HL-60/S4 (cell line): ENCODE data around the gene TOM1L2.

Experiments used
- in situ Hi-C: fragments of 300-500 bp; cut with MboI; formaldehyde crosslinking; loops from 2 replicates; pipeline ENCODE4 v1.14.3; 2022; ENCODE audit warnings: low sequenced_read_pairs

TOM1L2 gene

DNA sequence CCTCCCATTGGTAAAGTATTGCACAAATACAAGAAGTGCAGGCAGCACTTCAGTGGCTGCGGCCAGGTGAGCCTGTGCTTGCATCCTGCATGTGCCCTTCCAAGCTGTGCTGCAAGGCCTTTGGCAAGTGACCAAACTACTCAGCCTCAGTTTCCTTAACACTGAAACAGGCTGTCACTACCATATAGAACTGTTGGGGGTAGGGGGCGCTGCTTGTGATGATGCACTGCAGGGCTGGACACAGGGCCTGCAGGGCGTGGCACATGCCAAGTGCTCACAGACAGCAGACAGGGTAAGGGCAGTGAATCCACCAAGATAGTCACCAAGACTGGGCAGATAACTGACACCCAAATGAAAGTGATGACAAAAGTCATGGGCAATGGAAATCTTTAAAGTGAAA lies 69.8 kb downstream of the TOM1L2 start:
- in situ Hi-C loops, result no loop called here

DNA sequence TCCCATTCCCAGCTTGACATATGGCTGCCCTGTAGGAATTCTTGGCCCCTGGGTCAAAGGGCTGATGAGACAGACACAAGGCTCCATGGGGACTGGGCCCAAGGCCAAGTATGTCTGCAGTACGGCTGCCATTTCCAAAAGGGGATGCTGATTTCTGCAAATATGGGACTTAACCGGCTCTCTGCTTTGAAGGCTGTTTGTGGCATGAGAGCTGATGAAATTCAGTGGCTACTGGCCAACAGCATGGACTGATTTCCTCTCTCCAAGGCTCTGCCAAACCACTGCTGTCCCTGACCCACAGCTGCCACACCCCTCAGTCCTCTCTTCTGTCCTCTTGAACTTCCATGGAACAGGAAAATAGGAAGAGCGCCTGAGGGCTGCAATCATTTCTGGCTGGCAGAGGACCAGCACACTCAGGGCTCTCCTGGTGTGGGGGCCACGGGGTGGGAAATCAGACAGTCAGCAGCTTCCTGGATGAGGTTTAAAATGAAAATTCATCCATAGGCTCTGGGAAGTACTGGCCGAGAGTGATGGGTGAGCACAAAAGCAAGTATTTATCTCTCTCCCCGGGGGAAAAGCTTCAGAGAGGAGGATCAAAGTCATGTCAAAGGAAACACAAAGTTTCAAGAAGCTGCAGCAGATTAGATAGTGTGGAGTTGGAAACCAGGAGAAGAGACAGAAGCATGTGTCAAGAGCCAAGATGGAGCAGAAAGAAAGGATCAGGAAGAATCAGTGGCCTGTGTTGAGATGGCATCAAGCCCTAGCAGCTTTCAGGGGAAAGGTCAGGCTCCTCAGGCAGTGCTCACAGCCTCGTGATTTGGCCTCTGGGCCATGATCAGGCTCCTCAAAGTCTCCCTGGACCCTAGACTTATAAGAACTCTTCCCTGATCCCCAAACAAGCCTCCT lies 71.3 kb downstream of the TOM1L2 start:
- in situ Hi-C loops, result no loop called here

DNA sequence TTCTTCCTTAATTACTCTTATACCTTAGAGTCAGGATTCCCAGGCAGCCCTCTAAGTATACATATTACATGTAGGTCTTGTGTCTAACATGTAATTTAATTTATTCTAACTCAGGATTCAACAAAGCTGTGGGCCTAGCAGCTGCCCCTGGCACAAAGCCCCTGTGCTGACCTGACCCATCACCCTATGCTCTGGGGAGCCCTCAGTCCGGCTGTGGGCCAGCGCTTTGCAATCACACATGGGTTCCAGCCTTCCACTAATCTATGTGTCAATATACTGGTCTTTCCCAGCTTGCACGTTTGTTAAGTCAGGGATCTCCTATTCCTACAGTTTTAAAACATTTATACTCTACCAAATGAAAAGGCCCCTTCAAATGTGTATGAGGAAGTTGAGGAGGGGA lies 72.7 kb downstream of the TOM1L2 start:
- in situ Hi-C loops, result no loop called here

DNA sequence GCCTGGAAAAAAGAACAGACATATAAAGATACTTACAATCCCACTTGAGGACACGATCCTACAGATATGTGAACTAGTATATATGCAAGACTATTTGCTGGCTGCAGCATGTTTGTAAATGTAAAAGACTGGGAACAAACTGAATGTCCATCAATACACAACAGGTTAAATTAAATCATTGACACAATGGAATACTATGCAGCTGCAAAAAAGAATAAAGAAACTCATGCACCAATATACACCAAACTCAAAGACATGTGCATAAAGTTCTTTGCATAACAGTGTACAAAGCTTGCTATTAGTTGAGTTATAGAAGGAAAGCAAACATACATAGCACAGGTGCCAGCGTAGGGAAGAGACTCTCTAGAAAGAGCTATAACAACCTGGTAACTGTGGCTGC lies 73.5 kb downstream of the TOM1L2 start:
- in situ Hi-C loops, result no loop called here

DNA sequence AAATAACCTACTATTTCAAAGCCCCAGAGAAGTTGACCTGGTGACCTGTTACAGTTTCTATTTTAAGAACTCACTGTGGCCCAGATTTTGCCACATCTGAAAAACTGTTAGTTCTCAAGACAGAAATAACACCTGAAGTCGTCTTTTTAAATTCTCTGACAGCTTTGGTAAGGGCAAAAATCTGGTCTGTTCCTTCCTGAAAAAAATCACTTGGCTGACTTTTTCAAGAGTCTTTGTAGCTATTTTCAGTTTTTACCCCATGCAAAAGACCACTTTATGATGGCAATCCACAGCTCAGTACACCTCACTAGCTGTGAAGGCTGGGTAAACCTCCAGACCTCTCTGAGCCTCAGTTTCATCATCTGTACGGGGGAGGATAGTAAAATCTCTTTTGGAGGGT lies 74.8 kb downstream of the TOM1L2 start:
- in situ Hi-C loops, result no loop called here

DNA sequence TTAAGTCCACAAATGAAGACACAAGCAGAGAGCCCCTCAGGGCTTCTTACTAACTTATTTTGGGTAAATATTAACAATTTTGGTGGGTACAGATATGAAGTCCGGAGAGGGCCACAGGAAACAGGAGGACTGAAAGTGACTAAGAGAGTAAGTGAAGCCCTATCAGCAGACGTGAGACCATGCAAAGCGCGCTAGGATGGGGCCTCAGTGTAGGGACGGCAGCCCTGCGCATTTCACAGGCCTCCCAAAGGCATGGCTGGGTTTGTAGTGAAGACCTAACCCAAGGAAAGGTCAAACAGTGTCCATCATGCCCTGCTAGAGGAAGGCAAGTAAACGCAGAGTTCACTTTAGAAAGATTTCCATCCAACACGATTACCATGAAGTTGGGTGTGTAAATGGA lies 75.5 kb downstream of the TOM1L2 start:
- in situ Hi-C loops, result no loop called here

DNA sequence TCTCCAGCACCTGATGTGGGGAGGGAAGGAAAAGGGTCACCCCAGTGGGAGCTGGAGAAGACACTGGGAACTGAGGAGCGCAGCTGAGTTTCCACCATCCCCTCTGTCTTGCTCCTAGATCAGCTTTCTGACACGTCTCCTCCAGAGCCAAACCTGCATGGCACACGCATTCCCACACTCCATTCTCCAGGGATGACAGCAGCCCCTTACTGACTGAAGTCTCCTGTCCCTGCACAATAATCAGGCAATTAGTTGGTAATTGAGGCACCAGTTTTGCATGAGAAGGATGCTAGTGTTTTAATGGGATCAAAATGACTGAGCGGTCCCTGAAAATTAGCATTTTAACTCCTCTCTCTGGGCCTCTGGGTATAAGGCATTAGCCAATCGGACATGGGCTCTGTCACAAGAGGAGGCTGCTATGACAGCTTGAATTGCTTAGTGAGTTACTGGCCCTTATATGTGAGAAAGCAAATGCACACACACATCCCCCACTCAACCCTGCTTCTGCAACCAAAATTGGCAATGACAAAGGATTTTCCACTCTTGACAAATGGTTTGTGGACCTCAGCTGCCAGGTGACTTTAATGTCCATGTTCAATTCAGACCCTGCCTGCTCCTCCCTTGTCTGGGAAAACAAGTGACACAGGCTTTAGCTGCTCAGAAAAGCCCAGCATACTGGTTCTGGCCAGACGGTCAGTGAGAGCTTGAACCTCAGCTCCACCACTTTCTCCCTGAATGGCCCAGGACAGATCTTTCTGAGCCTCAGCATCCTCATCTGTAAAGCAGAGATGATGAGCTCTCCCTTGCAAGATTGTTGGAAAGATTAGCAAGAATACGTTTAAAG lies 78.2 kb downstream of the TOM1L2 start:
- in situ Hi-C loops, result no loop called here

DNA sequence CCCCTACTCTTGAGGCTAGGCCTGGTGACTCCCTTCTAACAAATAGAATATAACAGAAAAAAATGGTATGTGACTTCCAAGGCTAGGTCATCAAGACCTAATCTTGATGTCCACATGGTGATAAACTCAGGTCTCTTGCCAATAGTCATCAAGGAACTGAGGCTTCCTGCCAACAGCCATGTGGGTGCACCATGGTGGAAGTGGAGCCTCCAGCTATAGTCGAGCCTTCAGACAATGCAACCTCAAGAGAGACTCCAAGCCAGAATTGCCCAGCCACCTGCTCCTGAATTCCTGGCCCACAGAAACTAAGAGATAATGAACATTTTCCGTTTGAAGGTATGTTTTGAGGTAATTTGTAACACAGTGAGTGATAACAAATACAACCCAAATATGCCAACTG lies 79.5 kb downstream of the TOM1L2 start:
- in situ Hi-C loops, result no loop called here

DNA sequence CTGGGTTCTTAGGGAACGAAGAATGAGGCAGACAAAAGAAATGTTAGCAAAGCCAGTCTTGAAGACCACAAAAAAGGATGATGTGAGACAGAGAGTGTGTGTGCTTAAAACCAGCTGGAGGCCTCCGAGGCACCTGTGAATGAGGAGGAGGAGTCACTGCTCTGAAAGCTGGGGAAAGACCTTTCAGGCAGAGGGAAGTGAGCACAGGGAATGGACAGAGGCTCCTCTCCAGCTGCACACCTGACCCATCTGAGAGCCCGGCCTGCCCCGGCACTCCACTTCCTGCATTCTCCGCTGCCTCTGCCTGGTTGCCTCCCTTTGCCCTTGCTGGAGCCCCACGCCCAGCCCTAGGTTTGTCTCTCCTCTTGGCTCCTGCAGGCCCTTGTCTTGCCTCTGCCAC lies 80.2 kb downstream of the TOM1L2 start:
- in situ Hi-C loops, result no loop called here

DNA sequence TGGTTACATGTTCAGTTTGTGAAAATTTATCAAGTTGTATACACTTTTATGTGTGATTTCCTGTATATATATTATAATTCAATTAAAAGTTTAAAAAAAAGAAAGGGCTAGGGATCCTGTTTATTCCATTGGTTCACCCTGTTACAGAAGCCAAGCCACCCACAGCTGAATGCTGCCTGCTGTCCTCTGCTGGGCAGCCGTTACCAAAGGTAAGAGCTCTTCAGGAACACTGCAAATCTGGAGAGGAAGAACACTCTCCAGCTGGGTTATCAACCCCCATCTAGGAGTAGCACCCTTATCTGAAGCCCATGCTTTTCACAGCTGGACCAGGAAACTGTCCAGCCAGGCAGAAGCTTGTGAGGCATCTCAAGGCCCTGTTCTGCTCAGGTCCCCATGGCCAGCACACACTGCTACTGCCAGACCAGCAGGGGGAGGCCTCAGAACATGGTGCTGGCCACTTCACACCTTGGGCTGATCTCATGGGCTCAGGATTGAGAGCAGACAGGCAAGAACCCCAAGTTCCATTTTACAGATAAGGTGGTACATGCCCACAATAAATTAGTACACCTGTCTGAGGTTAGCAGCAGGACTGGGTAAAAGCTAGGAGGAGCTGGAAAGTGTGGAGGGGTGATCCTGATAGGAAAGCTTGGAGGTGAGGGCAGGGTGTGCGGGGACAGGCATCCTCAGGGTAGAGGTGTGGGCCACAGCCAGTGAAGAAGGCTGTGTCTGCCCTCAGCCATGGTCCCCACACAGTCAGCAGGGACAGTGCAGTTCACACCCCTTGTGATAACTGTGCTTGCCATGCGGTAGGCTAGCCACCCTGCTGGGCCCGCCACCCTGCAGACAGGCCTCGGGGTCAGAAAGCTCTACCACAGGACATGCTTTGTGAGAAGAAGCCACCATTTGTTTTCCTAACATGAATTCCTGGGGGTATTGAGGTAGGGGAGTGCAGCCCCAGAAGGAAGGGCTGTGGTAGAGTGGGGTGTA lies 81.1 kb downstream of the TOM1L2 start:
- in situ Hi-C loops, result no loop called here

DNA sequence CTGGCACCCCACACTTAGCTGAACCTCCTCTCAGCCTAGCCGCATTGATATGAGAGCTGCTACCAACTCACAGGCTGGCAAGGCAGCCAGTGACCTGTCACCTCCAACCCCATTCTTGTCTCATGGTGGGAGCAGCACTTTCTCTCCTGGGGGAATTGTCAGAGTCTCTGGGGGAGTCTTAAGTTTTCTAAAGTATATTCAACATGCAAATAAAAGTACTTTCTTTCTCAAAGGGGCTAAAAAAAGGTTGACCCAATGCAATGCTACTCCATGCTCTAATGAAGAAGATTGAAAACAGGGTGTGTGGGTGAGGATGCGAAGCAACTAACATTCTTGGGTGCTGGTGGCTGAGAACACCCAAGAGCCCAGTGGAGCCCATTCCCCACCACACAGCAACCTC lies 82.3 kb downstream of the TOM1L2 start:
- in situ Hi-C loops, result no loop called here

DNA sequence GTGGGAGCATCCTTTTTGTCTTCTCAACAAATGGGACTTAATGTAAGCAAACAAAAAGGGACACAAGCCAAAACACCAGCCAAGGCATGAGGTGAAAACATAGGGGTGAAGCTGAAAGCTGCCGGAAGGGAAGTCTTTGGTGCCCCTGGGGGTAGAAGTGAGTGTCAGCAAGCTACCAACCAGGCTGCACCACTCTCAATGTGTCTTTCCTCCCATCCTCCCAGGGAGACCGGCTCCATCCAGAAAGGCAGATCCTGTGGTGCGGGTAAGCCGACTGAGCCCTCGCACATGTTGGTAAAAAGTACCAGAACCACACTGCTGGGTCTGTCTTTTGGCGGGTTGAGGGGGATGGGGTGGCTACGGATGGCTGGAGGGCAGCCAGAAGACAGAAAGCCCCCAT lies 83.4 kb downstream of the TOM1L2 start:
- in situ Hi-C loops, result no loop called here

DNA sequence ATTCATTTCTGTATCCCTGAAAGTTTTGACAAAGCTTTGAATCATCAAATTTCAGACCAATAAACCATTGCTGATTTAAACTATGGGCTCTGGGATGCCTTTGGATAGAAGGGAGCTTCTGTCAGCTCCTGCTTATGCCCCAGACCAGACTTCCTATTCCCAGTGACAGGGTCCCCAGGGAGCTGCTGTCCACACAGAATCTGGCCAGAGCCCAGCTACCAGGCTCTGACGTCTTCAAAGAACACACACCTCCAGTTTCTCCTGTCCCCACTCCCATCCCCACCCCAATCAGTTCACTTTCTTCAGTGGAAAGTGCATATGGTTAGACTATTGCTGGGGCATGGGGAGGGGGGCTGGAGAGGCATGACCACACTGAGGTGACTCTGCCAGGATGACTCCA lies 83.8 kb downstream of the TOM1L2 start:
- in situ Hi-C loops, result no loop called here

DNA sequence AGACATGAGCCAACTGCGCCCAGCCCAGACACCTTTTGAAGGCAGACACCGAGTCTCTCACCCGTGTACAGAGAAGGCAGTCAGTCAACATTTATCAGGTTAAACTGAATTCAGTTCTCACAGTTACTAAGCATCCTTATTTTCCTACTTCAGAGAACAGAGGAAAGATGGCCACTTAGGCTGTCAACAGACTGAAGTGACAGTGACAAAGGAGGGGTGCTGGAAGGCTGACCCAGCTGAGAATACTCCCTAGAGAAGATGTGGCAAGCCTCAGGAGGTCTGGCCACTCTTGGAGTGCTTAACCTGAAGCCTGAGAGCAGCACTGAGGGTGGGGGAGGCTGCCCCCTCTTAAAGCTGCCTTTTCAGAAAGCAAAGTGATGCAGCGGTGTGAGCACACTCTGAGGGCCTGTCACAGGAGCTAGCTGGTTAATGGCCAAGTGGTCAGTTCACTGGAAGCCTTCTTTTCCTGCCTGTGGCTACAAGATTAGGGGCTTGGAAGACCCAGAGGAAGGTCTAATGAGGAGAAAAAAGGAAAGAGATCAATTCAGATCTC lies 84.4 kb downstream of the TOM1L2 start:
- in situ Hi-C loops, result no loop called here

DNA sequence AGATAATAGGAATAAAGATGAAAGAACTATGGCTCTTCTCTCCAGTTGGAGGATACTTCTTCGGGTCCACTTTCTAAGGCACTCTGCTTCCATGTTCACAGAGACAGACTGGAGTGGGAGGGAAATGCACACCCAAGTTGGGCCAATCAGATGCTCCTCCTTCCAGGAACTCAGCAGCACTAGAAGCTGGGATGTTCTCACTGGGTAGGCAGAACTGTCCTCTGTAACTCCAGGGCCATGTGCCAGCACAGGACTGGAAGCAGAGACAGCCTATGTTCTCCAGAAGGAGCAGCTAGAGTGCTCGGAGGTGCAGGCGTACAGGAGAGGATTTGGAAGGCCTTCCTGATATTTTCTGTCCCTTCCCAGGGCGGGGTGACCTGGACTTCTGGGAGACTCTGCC lies 85.5 kb downstream of the TOM1L2 start:
- in situ Hi-C loops, result no loop called here

DNA sequence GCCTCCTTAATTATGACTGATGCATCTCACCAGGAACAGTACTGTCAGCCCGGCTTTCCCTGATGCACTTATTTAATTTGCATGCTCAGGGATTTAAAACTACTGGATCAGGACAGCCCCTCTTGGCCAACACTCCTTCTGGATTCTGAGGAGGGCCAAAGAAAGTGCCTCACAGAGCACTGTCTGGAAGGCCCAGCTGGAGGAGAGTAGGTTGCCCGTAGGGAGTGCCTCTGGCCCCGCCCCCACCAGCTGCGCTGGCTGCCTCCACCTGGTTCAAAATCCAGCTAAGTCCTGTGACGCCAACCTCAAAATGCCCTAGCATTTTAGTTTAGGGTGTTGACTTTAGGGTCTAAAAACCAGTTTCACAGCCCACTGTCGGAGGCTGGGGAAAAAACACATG lies 86.0 kb downstream of the TOM1L2 start:
- in situ Hi-C loops, result no loop called here

DNA sequence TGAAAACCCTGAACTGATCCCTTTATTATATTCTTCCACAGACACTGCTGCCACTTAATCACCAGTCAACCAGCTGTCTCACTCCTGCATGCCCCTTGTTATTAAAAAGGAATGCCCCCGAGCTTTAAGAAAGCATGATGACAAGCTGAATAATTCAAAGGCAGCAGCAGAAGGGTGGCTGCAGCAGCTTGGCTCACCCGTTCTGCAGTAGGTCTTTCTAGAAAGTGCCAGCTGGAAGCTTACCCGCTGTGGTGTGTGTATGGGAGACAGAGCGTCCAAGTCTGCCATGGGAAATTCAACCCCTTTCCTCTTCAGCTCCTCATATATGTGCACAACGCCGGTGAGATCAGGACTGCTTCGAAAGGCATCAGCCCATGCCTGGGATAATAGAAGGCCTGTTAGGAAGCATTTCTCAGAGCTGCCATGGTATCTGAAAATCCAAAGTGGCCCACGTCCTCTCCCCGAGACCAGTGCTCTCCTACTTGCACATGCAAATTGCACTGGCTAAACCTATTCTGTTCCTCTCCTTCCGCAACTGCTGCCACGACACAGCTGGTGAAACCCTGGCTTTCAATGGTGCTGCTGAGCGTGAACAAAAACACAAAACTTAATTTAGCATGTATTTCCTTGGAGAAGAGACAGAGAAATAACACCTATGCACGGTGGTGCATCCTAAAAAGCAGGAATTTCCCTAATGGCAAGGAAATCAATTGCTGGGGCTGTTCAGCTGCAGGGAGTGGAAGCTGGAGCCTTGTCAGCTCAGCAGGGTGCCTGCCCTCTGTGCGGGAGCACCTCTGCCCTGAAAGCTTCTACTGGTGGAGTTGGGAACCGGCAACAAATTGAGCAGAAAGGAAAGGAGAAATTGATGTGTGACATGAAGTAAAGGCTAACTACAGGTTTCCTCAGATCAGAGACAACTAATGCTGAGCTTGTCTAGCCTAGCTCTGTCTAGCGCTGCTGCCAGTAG lies 87.5 kb downstream of the TOM1L2 start:
- in situ Hi-C loops, result no loop called here

DNA sequence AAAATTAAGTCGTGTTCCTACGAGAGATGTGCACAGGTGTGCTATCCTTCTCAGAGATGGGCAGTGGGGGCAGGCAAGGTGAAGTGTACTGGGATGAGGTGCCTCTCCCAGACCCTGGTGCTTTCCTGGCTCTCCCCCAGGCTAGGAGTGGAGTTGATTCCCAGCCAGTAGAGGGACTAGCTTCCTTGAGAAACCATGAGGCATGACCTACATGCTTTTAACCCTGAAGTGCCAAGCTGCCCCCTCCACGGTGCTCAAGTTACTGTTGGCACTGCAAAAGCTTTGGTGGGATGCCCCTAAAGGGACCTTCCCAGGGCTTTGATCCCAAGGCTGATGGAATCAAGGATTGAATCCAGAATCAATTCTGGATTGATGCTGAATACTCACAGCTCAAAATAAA lies 88.4 kb downstream of the TOM1L2 start:
- in situ Hi-C loops, result no loop called here

DNA sequence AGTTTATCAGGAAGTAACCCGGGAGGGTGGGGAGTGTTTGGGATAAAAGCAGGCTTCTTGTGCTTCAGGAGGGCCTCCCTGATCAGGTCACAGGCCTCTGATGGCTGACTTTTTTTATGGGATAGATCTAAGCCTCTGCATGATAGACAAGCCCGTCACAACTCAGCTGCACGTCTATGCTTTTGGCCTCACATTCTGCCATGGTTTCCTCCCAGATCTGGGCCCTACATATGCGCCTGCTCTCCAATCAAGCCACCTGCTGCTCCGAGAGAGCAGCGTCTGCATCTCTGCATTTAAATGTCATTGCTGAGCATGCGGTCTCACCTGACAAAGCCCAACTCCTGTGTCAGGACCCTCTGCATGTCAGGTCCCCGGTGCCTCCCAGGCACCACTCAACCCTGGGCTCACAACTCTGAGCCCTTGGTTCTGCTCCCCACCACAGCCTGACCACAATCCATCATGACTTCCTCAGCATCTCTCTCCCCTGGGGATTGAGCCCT lies 90.1 kb downstream of the TOM1L2 start:
- in situ Hi-C loops, result no loop called here
